GM19238 (cell line): Measurements from ENCODE around the gene TSPYL1.
"Not testable (repeated sequence)": the region's sequence is repeated elsewhere in the genome, so short reads cannot be mapped to it uniquely, and the experiment has no call there.

Experiments
- DNase-seq: peaks from one replicate; pipeline ENCODE4 v3.0.0; 2011; ENCODE audit warnings: low spot score; ENCODE audit not compliant: insufficient read length

The TSPYL1 gene

DNA sequence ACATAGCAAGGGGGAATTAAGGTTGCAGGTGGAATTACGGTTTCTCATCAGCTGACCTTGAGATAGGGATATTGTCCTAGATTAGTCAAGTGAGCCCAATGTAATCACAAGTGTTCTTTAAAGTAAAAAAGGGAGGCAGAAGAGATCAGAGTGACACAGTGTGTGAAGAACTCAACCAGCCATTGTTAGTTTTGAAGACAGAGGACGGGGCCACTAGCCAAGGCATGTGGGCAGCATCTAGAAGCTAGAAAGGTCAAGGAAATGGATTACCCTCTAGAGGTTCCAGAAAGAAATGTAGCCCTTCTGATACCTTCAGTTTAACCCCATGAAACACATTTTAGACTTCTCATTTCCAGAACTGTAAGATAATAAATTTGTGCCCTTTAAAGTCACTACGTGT, 18.5 kb upstream of the TSPYL1 start:
- no peak for DNase-seq

DNA sequence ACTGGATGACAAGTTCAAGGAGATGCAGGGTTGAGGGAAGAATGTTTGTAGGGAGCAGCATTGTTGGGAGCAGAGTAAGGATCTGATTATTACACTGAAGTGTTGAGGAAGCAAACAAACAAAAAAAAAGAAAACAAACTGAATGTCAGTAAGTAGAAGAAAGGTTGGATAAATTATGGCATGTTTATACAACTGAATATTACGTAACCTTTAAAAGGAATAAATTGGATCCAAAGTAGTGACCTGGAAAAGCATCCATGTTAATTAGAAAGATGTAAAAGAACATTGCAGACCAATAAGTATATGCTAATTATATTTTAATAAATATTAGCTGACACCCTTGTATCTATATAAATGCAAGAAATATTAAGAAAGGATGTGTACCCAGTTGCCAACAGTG, 12.8 kb upstream of the TSPYL1 start:
- DNase-seq: no peak

DNA sequence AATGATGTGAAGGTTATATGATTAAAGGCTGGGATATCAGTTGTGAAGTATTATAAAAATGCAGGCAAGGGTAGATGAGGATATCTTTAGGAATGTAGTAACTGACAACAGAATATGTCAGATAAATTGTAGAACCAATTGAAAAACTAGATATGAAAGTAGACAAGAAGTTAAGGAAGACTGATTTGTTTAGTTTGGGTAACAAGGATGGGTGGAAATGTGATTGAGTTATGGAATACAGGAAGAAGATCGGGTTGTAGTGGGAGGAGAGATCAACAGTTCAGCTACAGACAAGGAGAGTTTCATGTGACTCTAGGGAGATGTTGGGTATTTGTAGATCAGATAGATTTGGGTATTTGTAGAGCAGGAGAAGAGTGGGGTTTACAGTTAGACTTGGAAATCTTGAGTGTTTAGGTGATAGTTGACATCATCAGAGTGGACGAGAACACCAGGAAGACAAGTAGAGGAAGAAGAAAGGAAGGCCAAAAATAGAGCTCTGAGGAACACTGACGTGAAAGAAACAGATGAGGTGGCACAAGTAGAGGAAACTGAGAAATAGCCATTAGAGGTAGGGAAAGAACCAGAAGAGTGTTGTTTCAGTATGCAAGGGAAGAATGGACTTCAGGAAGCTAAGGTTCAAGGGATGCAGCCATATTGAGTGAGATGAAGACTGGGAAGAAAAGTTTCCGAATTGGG, 12.1 kb upstream of the TSPYL1 start:
- no peak for DNase-seq

DNA sequence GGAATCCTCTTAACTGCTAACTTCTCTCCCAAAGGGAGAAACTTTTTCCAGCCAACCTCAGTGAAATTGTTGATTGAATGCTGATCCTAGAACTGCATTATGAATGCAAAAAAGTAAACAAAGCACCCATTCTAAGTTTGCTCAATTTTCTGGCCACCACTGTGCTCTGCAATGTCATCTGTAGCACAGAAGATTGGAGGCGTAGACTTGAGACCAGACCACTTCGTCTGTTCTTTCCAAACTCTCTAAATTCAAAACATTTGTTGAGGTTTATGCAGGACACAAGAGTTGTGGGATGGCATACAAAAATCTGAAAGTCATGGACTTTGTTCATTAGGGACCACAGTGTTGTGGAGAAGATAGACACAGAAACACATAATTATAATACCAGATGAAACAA, 11.1 kb upstream of the TSPYL1 start:
- DNase-seq: no peak

DNA sequence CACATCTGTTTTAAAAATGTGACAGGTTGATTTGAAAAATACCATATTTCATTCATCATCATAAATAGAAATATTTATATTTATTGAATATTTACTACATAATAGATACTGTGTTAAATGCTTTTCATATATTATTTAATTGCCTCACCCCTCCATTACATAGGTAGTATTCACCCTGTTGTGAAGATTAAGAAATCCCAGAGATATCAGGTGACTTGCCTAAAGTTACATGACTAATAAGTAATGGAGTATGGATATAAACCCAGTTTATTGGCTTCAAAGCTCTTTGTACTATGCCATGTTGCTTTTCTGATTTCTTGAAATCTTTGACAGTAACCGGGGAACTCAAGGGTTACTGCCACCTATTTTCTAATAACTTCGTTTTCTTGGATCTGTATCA, 10.1 kb upstream of the TSPYL1 start:
- no peak for DNase-seq

DNA sequence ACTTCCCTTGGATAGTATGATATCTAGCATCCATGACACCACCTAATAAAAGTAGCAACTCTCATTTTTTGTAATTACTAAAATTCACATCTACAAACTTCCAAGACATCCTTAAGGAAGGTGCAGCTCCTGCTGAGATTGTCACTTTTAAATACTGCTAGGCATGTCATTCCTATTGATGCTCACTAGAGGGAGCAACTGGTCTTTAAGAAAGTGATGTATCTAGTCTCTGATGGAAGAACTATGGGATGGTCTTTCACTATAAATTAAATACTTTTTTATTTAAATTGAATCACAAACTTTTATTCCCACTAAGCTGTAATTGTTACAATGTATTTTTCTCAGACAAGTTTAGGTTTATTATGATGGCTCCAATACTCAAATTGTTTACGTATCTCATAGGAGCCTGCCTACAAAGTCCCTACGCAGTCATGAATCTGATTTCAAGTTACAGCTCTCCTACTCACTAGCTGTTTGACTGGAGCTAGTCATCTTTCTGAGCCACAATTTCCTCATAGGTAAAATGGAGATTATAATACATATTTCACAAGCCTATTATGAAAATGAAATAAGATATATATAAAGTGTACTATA, 8.1 kb upstream of the TSPYL1 start:
- DNase-seq: no peak

DNA sequence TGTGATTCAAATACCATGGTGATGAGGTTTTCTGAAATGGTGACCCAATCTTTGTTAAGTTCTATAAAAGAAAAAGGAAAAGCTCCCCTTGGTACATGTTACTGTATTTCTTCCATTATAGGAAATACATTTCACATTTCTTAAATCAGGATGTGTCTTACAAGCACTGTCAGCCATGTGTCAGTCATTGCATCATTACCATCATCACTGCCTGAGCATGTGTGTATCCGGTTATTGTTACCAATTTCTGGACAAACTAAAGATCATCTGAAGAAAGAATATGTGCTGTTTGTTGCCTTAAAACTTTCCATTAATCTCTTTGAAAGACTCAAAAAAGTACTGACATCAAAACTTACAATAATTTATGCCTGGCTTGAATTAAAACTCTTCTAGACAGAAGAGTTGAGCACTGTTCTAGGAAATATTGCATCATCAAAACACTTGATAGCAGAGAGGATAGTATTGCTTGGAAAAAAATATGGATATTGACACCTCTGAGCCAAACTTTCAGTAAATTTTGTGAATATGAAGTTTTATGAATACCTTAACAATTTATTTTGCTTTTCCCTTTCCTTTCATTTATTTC, 7.1 kb upstream of the TSPYL1 start:
- DNase-seq: no peak

DNA sequence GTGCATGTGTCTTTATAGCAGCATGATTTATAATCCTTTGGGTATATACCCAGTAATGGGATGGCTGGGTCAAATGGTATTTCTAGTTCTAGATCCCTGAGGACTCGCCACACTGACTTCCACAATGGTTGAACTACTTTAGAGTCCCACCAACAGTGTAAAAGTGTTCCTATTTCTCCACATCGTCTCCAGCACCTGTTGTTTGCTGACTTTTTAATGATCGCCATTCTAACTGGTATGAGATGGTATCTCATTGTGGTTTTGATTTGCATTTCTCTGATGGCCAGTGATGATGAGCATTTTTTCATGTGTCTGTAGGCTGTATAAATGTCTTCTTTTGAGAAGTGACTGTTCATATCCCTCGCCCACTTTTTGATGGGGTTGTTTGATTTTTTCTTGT, 5.3 kb upstream of the TSPYL1 start:
- not testable (repeated sequence) for DNase-seq

DNA sequence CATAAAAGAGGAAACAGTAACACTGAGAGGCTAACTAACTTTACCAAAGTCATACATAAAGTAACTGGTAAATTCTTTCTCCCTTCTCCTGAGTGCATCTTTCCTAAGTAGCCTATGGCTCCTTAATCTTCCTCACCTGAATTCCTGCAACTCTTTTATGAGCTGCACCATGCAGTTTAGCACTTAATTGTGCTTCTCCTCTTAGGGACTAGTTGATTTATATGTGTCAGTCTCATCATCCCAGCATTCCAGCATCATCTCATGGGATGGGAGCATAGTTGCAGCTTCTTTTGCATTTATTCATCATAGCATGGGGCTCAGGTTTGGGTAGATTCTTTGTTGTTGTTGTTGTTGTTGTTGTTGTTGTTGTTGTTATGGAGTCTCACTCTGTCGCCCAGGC, 3.5 kb upstream of the TSPYL1 start:
- DNase-seq: no peak

DNA sequence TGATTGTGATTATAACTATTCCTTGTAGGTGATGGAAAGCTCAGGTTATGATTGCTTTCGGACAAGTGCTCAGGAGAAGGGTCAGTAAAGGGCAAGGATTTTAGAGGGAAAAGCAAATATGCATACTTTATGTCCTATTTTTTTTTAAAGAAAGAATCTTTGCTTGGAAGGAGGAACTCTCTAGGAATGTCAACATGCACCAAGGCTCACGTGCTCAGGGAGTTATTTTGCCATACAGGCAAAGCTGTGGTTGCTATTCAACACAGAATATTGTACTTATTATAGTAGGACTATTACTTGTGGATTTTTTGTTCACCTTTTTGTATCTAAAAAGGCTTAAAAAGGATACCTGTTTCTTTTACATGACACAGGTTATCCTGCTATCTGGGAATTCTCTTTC, 3.0 kb upstream of the TSPYL1 start:
- no peak for DNase-seq

DNA sequence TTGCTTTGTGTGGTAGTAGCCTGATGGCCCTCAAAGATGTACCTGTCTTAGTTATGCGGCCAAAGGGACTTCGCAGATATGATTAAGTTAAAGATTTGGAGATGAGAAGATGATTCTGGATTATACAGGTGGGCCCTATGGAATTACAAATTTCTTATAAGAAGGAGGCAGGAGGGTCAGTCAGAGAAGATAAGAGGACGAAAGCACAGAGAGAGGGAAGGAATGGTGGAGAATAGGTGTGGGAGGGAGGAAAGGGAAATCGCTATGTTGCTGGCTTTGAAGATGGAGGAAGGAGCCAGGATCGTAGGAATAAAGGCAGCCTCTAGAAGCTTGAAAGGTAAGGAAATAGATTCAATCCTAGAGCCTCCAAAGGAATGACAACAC, 1.2 kb upstream of the TSPYL1 start:
- no peak for DNase-seq

DNA sequence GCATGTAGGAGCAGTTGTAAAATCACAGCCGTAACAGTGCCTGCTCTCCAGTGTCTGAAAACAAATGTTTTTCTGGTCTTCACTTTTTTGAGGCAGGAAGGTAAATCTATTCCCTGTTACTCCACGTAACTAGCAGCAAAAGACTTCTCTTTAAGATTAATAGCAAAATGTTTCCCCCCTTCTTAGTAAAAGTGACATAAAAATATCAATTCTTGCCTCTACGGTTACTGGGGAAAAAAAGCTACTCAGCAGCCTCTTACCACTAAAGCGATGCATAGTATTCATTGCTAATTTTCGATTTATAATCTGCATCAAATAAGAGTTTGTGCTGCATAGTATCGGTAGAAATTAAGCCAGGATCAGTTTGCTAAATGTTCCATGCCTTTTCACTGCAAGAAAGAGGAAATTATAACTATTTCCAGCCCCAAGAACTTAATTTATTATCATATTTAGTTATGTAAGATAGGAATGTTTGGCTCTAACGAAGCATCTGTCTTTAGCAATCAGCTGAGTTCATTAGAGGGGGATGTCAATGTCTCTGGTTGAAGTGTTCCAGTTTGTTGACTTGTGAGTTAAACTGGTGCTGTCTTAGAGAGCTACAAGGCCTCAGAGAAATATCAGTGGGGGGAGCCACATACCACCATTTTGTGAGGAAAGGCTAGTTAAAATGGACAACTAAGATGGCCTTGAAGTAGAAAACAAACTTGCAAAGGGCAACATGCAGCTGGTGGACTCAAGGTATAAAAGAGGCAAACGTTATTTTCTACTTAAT, 617 bp upstream of the TSPYL1 start:
- no peak for DNase-seq

DNA sequence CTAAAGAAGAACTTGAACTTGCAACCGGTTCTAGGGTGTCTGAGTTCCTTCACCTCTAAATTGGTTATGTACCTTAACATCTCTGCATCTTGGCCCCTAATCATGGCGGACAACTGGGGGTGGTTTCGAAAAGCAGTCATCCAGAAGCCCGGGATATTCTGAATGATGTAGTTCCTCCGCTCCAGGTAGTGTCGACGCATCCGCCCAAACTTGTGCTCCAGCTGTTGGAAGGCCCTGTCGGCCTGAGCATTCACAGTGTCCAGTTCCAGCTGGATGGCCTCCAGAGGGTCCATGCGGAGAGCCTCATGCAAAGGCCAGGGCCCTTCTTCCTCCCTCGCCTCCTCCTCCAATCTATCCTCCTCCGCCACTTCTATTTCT, 887 bp downstream of the TSPYL1 start:
- no peak for DNase-seq

DNA sequence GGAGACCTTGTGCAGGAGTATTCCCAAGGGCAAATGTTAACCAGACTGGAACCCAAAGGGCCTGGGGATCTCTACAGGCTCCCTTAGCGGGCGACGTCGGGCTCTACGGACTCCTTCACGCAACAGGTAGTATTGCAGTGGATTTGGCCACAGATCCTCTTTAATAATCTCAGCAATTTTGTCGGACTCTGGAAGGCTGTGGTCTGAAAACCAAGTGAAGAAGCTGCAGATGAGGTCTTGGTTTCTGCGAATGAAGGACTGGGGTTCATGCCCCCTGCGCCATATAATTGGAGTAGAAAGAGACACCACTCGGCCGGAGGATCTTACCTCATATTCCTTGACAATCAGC, 1.3 kb downstream of the TSPYL1 start:
- no peak for DNase-seq

DNA sequence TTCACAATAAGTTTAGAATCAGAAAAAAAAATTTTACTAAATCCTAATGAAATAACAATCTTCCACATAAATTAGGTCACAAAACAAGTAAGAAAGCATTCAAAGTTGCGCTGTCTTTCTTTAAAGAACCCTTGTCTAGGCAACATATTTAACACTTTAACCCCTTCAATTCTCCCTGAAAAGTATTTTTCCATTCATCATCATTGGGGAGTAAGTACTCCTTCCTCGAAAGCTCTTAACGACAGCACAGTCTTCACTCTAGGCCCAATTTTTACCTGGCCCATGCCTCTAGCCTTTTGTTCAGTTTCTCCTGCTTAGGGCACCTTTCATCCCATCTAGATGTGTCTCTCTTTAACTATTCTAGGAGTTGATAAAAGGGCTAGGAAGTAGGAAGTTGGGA, 2.6 kb downstream of the TSPYL1 start:
- no peak for DNase-seq

DNA sequence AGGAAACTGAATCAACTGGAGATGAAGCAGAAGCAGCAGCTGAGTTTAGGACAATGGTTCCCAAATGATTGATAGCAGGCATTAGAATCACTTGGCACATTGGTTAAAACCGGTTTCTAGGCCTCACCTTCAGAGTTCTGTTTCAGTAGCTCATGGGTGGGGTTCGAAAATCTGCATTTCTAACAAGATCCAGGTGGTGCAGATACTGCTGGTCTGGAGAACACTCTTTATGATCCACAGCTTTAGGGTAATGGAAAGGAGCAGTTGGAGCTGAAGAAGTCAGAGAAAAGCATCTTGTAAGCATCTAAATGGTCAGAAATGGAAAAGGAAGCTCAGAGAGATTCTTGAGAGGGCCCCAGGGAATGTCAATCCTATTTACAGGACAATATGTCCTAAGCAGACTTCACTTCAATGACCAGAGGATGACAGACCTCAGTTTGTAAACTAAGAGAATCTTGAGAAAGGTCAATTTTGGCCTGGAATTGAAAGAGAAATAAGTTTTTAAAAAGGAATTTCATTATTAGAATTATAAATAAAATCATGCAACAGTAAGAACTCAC, 8.5 kb downstream of the TSPYL1 start:
- no peak for DNase-seq

DNA sequence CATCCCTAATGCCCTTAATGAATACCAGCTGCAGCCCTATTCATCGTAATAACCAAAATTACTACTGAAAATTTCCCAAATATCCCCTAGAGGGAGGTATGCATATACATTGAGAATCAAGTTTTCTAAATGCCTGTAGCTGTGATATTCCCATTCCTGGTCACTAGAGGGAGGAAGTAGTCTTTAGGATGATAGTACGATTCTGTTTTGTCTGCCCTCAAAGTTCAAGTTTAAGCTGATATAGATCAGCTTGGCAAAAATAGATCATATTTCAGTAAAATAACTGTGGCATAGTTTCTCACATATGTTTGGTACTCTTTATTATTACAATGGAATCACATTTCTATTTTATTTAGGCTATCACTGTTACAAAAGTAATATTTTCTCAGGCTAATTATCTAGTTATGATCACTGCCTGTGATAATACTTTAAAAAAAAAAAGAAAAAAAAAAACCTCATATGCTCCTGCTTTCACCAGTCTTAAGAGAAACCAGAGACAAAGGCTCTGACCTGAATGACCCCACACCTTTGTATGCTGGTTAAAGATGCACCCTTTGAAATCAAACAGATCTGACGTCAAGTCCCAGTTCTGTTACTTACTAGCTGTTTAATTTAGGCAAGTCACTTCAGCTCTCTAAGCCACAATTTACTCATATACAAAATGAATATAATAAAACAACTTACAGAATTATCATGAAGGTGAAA, 11.0 kb downstream of the TSPYL1 start:
- DNase-seq: peak; percentile 18

DNA sequence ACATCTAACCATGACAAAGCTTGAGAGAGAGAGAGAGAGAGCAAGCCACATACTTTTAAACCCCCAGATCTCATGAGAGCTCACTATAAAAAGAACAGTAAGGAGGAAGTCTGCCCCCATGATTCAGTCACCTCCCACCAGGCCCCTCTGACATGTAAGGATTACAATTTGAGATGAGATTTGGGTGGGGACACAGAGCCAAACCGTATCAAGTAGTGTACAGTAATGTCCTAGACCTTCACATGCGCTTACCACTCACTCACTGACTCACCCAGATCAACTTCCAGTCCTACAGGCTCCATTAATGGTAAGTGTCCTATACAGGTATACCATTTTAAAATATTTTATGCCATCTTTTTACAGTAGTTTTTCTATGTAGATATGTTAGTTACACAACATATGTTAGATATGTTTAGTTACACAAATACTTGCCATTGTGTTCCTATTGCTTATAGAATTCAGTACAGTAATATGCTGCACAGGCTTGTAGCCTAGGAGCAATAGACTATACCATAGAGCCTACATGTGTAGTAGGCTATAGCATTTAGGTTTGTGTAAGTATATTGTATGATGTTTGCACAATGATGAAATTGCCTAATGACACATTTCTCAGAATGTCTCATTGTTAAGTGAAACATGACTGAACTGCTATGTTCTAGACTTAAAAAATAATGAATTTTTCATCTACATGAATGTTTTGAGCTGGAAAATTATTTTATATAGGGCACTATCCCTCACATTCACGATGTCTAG, 11.7 kb downstream of the TSPYL1 start:
- DNase-seq: no peak

DNA sequence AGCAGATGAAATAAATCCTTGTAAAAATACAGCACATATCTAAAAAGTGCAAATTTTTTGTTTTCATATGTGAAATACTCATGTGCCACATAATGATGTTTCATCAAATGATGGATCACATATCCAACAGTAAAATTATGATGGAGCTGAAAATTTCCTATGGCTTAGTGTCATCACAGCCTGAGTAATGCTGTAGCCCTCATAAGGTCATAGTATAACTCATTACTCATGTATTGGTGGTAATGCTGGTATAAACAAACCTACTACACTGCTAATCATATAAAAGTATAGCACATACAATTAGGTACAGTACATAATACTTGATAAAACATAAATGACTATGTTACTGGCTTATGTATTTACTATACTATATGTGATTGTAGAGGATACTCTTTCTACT, 12.9 kb downstream of the TSPYL1 start:
- no peak for DNase-seq

DNA sequence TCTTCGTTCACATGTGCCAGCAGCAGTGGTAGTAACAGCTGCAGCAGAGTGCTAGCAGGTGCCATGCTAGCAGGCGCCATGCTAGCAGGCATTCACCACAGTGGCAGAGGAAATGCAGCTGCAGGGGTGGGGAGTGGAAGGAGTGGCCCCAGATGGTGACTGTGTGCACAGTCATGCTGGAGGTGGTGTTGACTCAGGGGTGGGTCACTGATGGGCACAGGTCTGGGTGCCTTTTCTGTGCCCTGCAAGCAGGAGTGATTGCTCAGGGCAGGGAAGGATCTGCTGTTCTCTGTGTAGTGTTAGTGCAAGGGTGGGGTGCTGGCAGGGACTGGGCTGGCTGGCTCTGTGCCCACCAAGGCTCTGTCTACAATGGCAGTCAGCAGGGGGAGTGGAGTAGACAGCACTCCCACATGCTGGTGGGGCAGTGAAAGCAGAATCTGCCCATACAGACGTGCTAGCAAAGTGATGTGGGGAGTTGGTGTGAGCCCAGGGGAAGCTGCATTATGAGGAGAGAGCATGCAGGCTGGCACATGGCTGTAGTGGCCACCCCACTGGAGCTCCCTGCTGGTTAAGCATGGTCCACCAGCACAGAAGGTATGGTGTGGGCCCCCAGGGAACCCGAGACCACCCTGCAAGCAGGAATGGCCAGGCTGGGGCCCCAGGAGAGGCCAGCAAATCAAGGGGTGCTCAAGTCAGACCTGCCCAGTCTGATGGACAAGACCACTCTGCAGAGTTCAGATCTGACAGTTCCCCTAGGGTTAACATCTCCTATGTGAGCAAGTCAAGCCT, 14.5 kb downstream of the TSPYL1 start:
- DNase-seq: no peak
